Omental fat pad (tissue), 4 donors: Measurements from ENCODE around the gene SYCP1. TPM values are rescaled to one million over a fixed set of nuclear protein-coding genes. Genes with fewer than 3 reads are reported as not detected.
"Not testable (repeated sequence)": the region's sequence is repeated elsewhere in the genome, so short reads cannot be mapped to it uniquely, and the experiment has no call there.

Source experiments
- ATAC-seq: fragments of 150-250 bp; one replicate; pipeline ENCODE4 v1.9.1; 2016; ENCODE audit warnings: mild to moderate bottlenecking, moderate library complexity; ENCODE audit not compliant: low FRiP score
- DNase-seq: peaks from one replicate; pipeline ENCODE4 v3.0.0-alpha.2; 2019; ENCODE audit warnings: low spot score
- total RNA-seq, 4 donors: library from RNA; depleted of rRNA; stranded (reverse); fragments of >200 nt; gene quantifications; one replicate each; pipeline ENCODE4 v1.1.0, GENCODE V29; 2016
- TF ChIP-seq, protein P1 (sequence below), 3 donors: fragments of 450-650 bp; IDR thresholded peaks; one replicate each; pipeline ENCODE4 v1.5.1; 2016 to 2017; ENCODE audit warnings: antibody characterized with exemption in 3 of 3, mild to moderate bottlenecking in 3 of 3, moderate library complexity in 2 of 3

SYCP1 gene, protein sequence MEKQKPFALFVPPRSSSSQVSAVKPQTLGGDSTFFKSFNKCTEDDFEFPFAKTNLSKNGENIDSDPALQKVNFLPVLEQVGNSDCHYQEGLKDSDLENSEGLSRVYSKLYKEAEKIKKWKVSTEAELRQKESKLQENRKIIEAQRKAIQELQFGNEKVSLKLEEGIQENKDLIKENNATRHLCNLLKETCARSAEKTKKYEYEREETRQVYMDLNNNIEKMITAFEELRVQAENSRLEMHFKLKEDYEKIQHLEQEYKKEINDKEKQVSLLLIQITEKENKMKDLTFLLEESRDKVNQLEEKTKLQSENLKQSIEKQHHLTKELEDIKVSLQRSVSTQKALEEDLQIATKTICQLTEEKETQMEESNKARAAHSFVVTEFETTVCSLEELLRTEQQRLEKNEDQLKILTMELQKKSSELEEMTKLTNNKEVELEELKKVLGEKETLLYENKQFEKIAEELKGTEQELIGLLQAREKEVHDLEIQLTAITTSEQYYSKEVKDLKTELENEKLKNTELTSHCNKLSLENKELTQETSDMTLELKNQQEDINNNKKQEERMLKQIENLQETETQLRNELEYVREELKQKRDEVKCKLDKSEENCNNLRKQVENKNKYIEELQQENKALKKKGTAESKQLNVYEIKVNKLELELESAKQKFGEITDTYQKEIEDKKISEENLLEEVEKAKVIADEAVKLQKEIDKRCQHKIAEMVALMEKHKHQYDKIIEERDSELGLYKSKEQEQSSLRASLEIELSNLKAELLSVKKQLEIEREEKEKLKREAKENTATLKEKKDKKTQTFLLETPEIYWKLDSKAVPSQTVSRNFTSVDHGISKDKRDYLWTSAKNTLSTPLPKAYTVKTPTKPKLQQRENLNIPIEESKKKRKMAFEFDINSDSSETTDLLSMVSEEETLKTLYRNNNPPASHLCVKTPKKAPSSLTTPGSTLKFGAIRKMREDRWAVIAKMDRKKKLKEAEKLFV
- under 1 TPM in 2 of 4 donors, not detected in 2; 0.38 to 0.56 TPM for total RNA-seq

- TF ChIP-seq, protein P1, sequence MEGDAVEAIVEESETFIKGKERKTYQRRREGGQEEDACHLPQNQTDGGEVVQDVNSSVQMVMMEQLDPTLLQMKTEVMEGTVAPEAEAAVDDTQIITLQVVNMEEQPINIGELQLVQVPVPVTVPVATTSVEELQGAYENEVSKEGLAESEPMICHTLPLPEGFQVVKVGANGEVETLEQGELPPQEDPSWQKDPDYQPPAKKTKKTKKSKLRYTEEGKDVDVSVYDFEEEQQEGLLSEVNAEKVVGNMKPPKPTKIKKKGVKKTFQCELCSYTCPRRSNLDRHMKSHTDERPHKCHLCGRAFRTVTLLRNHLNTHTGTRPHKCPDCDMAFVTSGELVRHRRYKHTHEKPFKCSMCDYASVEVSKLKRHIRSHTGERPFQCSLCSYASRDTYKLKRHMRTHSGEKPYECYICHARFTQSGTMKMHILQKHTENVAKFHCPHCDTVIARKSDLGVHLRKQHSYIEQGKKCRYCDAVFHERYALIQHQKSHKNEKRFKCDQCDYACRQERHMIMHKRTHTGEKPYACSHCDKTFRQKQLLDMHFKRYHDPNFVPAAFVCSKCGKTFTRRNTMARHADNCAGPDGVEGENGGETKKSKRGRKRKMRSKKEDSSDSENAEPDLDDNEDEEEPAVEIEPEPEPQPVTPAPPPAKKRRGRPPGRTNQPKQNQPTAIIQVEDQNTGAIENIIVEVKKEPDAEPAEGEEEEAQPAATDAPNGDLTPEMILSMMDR (IDR thresholded peaks at IDR 0.05) = no peak
Measured at GRCh38 chr1:114854693-114855320, at the start of gene SYCP1. Gene SYCP1 (plus strand): TSS chr1:114854863. CDS start chr1:114855465, 602 bp downstream.

GRCh38 chr1:114819869-114820268 is 34.8 kb upstream of the SYCP1 start:
- TF ChIP-seq, protein P1 (IDR thresholded peaks at IDR 0.05) = no peak
- no peak for DNase-seq
- ATAC-seq = no peak

More at GRCh38 chr1:114854693-114855320, at the start of gene SYCP1:
- DNase-seq = no peak
- ATAC-seq = no peak

- DNase-seq = no peak
- no peak for ATAC-seq
- TF ChIP-seq, protein P1 (IDR thresholded peaks at IDR 0.05) = no peak
Measured at GRCh38 chr1:114820392-114820791, 34.3 kb upstream of the SYCP1 start.

GRCh38 chr1:114821978-114822377 is 32.7 kb upstream of the SYCP1 start:
- TF ChIP-seq, protein P1 (IDR thresholded peaks at IDR 0.05) = no peak
- ATAC-seq (no peak), DNase-seq (no peak)

GRCh38 chr1:114828251-114828650 is 26.4 kb upstream of the SYCP1 start:
- DNase-seq (no peak), ATAC-seq (no peak)
- TF ChIP-seq, protein P1 (IDR thresholded peaks at IDR 0.05) = no peak

DNA sequence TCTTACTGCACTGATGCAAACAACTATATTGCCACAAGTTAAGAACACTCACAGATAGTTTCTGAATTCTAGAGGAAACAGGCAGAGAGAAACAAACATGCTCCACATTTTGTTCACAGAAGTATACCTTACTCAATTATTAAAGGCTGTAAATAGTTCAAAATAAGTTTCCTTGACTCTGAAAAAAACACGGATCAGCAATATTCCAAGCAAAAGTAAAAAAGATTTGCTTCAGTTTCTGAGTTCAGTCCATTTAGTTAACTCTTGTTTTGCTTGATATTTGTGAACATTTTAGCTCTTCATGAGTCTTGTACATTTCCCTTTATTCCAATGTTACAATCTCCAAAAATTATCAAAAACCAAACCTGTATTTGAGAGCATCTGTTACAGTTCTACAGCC is 24.6 kb upstream of the SYCP1 start:
- ATAC-seq = not testable (repeated sequence)

More for the DNA sequence above, 24.6 kb upstream of the SYCP1 start:
- DNase-seq = not testable (repeated sequence)
